ENCODE data around the gene ASB5. TPM values are rescaled to one million over a fixed set of nuclear protein-coding genes. Genes with fewer than 3 reads are reported as not detected.

The ASB5 gene
- total and polyA plus RNA-seq, 2 donors (not counting 1 experiment from before 2014, with no cell fraction given): 1.0 to 1.8 TPM

DNA sequence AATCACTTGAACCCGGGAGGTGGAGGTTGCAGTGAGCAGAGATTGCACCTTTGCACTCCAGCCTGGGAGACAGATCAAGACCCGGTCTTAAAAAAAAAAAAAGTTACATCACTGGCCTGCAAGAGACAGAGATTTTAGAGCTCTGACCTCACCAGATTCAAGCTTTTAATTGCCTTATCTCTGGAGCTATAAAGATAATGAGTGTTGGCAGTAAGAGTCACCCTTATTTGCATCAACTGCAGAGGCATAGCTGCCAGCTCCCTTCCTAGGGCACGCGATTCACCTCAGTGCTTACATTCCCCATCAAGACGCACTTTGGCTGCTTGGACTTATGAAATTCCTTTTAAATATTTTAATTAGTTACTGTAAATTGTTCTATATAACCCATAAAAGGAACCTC is 61.2 kb downstream of the ASB5 start:
- TF ChIP-seq CTCF (conservative IDR thresholded peaks at IDR 0.05 in 1 of 2, IDR thresholded peaks at IDR 0.05 in 1 of 2; ENCODE audit: low read depth in 1 of 2, low read length in 2 of 2): no peak
- no peak overlapping the region for H3K9ac ChIP-seq (ENCODE audit: insufficient read depth, low read length)
- no peak for DNase-seq (ENCODE audit: low read depth in 2 of 2)
- H3K79me2 ChIP-seq (ENCODE audit: control insufficient read depth, insufficient read depth, low read length): no peaks in the 10 kb centered on the region
- H2AFZ ChIP-seq (ENCODE audit: low read length): no peak overlapping the region
- no peak overlapping the region for H3K4me3 ChIP-seq (replicated peaks in 1 of 4; ENCODE audit: control extremely low read depth in 1 of 4, insufficient read depth in 1 of 4, low read depth in 3 of 4, low read length in 4 of 4)
- H3K4me1 ChIP-seq (ENCODE audit: control insufficient read depth, extremely low read depth, insufficient read depth, low read length): no peaks in the 10 kb centered on the region
- no peaks in the 10 kb centered on the region for H3K36me3 ChIP-seq (ENCODE audit: control insufficient read depth, insufficient read depth, low read length)
- no peaks in the 10 kb centered on the region for H3K27me3 ChIP-seq (ENCODE audit: control insufficient read depth, insufficient read depth, low read length)
- no peak overlapping the region for H3K27ac ChIP-seq (ENCODE audit: insufficient read depth, low read length)
- H3K9me3 ChIP-seq (ENCODE audit: control insufficient read depth, insufficient read depth, low read depth, low read length): no peaks in the 10 kb centered on the region
- H3K4me2 ChIP-seq (ENCODE audit: extremely low read depth, insufficient read depth, low read length): no peak overlapping the region
- no peaks in the 10 kb centered on the region for H4K20me1 ChIP-seq (ENCODE audit: control insufficient read depth, extremely low read depth, insufficient read depth, low read length)

DNA sequence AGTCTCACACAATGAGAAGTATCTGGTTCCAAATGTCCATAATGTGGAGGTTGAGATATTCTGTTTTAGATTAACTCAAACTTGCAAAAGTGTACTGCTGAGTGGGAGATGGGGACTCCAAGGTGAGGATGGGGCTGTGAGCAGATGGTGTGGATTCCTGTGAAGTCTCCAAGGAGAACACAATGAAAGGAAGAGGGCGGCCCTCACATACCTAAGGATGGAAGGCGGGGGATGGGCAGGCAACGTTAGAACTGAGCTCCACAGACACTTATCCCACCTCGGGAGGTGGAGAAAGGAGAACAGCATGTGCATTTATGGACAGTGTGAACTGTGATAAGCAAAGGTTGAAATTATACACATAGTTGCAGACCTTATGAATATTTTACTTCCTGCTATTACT is 63.7 kb downstream of the ASB5 start:
- H3K4me2 ChIP-seq (ENCODE audit: extremely low read depth, insufficient read depth, low read length): no peak overlapping the region
- no peaks in the 10 kb centered on the region for H3K79me2 ChIP-seq (ENCODE audit: control insufficient read depth, insufficient read depth, low read length)
- no peaks in the 10 kb centered on the region for H3K27me3 ChIP-seq (ENCODE audit: control insufficient read depth, insufficient read depth, low read length)
- H3K4me3 ChIP-seq (replicated peaks in 1 of 4; ENCODE audit: control extremely low read depth in 1 of 4, insufficient read depth in 1 of 4, low read depth in 3 of 4, low read length in 4 of 4): no peak overlapping the region
- H3K9ac ChIP-seq (ENCODE audit: insufficient read depth, low read length): no peak overlapping the region
- H2AFZ ChIP-seq (ENCODE audit: low read length): no peak overlapping the region
- no peak for DNase-seq (ENCODE audit: low read depth in 2 of 2)
- H3K27ac ChIP-seq (ENCODE audit: insufficient read depth, low read length): no peak overlapping the region
- no peaks in the 10 kb centered on the region for H3K4me1 ChIP-seq (ENCODE audit: control insufficient read depth, extremely low read depth, insufficient read depth, low read length)
- H3K36me3 ChIP-seq (ENCODE audit: control insufficient read depth, insufficient read depth, low read length): no peaks in the 10 kb centered on the region
- no peak for TF ChIP-seq EZH2 (IDR thresholded peaks at IDR 0.05; ENCODE audit: low read length, missing control alignments)
- TF ChIP-seq CTCF (conservative IDR thresholded peaks at IDR 0.05 in 1 of 2, IDR thresholded peaks at IDR 0.05 in 1 of 2; ENCODE audit: low read depth in 1 of 2, low read length in 2 of 2): no peak
- no peaks in the 10 kb centered on the region for H3K9me3 ChIP-seq (ENCODE audit: control insufficient read depth, insufficient read depth, low read depth, low read length)
- H4K20me1 ChIP-seq (ENCODE audit: control insufficient read depth, extremely low read depth, insufficient read depth, low read length): no peaks in the 10 kb centered on the region

DNA sequence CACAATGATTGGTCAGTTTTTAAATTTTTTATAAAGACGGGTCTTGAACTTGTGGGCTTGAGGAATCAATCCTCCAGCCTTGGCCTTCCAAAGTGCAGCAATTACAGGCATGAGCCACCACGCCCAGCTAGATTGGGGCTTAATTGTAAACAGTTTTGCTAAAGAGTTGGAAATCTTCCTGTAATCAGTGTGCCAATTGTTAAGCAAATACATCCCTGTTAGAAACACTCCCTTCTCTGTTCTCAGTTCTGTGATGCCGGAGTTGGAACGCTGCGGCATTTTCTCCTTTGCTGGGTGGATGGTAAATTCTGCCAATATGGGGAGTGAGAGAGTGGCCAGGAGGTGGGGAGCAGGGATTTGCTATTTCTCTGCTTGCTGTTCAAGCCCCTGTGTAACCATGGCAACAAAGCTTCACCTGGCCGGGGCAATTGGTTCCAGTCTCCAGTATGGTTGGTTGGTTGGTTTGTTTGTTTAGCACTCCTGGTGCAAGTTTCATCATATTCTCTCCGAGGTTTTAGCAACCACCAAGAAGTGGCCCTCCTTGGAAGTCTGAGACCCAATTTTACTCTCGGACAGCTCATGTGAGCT is 70.6 kb downstream of the ASB5 start:
- H3K4me2 ChIP-seq (ENCODE audit: extremely low read depth, insufficient read depth, low read length): no peak overlapping the region
- no peak for TF ChIP-seq EZH2 (IDR thresholded peaks at IDR 0.05; ENCODE audit: low read length, missing control alignments)
- no peak for TF ChIP-seq CTCF (conservative IDR thresholded peaks at IDR 0.05 in 1 of 2, IDR thresholded peaks at IDR 0.05 in 1 of 2; ENCODE audit: low read depth in 1 of 2, low read length in 2 of 2)
- H3K79me2 ChIP-seq (ENCODE audit: control insufficient read depth, insufficient read depth, low read length): no peaks in the 10 kb centered on the region
- peaks cover 5% of the 10 kb centered on the region for H3K4me1 ChIP-seq (ENCODE audit: control insufficient read depth, extremely low read depth, insufficient read depth, low read length)
- H3K36me3 ChIP-seq (ENCODE audit: control insufficient read depth, insufficient read depth, low read length): no peaks in the 10 kb centered on the region
- DNase-seq (ENCODE audit: low read depth in 2 of 2): no peak
- H3K9ac ChIP-seq (ENCODE audit: insufficient read depth, low read length): no peak overlapping the region
- no peaks in the 10 kb centered on the region for H3K27me3 ChIP-seq (ENCODE audit: control insufficient read depth, insufficient read depth, low read length)
- H2AFZ ChIP-seq (ENCODE audit: low read length): no peak overlapping the region
- no peak overlapping the region for H3K27ac ChIP-seq (ENCODE audit: insufficient read depth, low read length)
- no peak overlapping the region for H3K4me3 ChIP-seq (replicated peaks in 1 of 4; ENCODE audit: control extremely low read depth in 1 of 4, insufficient read depth in 1 of 4, low read depth in 3 of 4, low read length in 4 of 4)
- H4K20me1 ChIP-seq (ENCODE audit: control insufficient read depth, extremely low read depth, insufficient read depth, low read length): no peaks in the 10 kb centered on the region
- H3K9me3 ChIP-seq (ENCODE audit: control insufficient read depth, insufficient read depth, low read depth, low read length): no peaks in the 10 kb centered on the region

Data from fibroblast of lung (primary cell).